HG03175 (cell line): Measurements from ENCODE around the gene CACNA2D1.

ENCODE experiments used
- ATAC-seq: cut with Tn5 transposase; IDR thresholded peaks from one replicate; pipeline ENCODE4 v1.9.1; 2021; ENCODE audit warnings: mild to moderate bottlenecking, moderate library complexity; ENCODE audit not compliant: unreplicated experiment

CACNA2D1 gene

GRCh38 chr7:82234457-82235049 lies 209.0 kb downstream of the CACNA2D1 start:
- no peak for ATAC-seq

GRCh38 chr7:82230811-82231581 lies 212.6 kb downstream of the CACNA2D1 start:
- no peak for ATAC-seq

GRCh38 chr7:82229164-82229563 lies 214.4 kb downstream of the CACNA2D1 start:
- no peak for ATAC-seq

GRCh38 chr7:82226191-82226590 lies 217.4 kb downstream of the CACNA2D1 start:
- ATAC-seq, result no peak

GRCh38 chr7:82224529-82224928 lies 219.0 kb downstream of the CACNA2D1 start:
- ATAC-seq, result no peak

- no peak for ATAC-seq
Observed at GRCh38 chr7:82223580-82223979, 220.0 kb downstream of the CACNA2D1 start.

GRCh38 chr7:82221152-82221674 lies 222.4 kb downstream of the CACNA2D1 start:
- ATAC-seq, result no peak

- no peak for ATAC-seq
Observed at GRCh38 chr7:82212466-82212865, 231.1 kb downstream of the CACNA2D1 start.

GRCh38 chr7:82211333-82211732 lies 232.2 kb downstream of the CACNA2D1 start:
- no peak for ATAC-seq

- no peak for ATAC-seq
Observed at GRCh38 chr7:82210416-82211184, 233.0 kb downstream of the CACNA2D1 start.

GRCh38 chr7:82209179-82209747 lies 234.3 kb downstream of the CACNA2D1 start:
- no peak for ATAC-seq

- no peak for ATAC-seq
Observed at GRCh38 chr7:82204694-82205093, 238.9 kb downstream of the CACNA2D1 start.

- ATAC-seq, result no peak
Observed at GRCh38 chr7:82202965-82203364, 240.6 kb downstream of the CACNA2D1 start.

GRCh38 chr7:82202107-82202506 lies 241.5 kb downstream of the CACNA2D1 start:
- no peak for ATAC-seq

- no peak for ATAC-seq
Observed at GRCh38 chr7:82200601-82201000, 243.0 kb downstream of the CACNA2D1 start.

- no peak for ATAC-seq
Observed at GRCh38 chr7:82194016-82194643, 249.4 kb downstream of the CACNA2D1 start.

- ATAC-seq, result no peak
Observed at GRCh38 chr7:82188636-82189035, 254.9 kb downstream of the CACNA2D1 start.

- no peak for ATAC-seq
Observed at GRCh38 chr7:82185443-82185842, 258.1 kb downstream of the CACNA2D1 start.

- no peak for ATAC-seq
Observed at GRCh38 chr7:82183634-82184033, 259.9 kb downstream of the CACNA2D1 start.

- ATAC-seq, result no peak
Observed at GRCh38 chr7:82179311-82179710, 264.3 kb downstream of the CACNA2D1 start.

- ATAC-seq, result no peak
Observed at GRCh38 chr7:82175319-82175718, 268.3 kb downstream of the CACNA2D1 start.
